ENCODE results near the gene HIGD2A. TPM values are rescaled to one million over a fixed set of nuclear protein-coding genes. Genes with fewer than 3 reads are reported as not detected.

The HIGD2A gene
- total and polyA plus RNA-seq, 2 of the 13 experiments (the other 11 are each of a cell fraction or from before 2014, with no cell fraction given): 89.2 to 146 TPM

GRCh38 chr5:176388444-176389134 is at the start of gene HIGD2A, which contains the start of gene NOP16 (continued):
- TF ChIP-seq ZNF414 (CRISPR knock-in tag; IDR thresholded peaks at IDR 0.05) (peak; percentile 58; the same call in 1 of the 2 replicates), GABPB1 (CRISPR knock-in tag; IDR thresholded peaks at IDR 0.05) (peak; percentile 92), PAWR (CRISPR knock-in tag; IDR thresholded peaks at IDR 0.05; ENCODE audit: borderline replicate concordance) (0 out of 2 replicates have a peak, but pooled peaks have one; percentile 85), PHF20 (CRISPR knock-in tag; IDR thresholded peaks at IDR 0.05) (peak; percentile 94), ATF7-NPFF (CRISPR knock-in tag; IDR thresholded peaks at IDR 0.05; ENCODE audit: low read depth) (no peak; the same call in none of the 2 replicates), ZNF790 (CRISPR knock-in tag; IDR thresholded peaks at IDR 0.05; ENCODE audit: borderline replicate concordance) (peak; percentile 16; the same call in 1 of the 2 replicates), KLF11 (CRISPR knock-in tag; IDR thresholded peaks at IDR 0.05) (peak; percentile 82), IRF2 (CRISPR knock-in tag; IDR thresholded peaks at IDR 0.05) (peak; percentile 89), ZNF598 (CRISPR knock-in tag; IDR thresholded peaks at IDR 0.05; ENCODE audit: borderline replicate concordance) (peak; percentile 59; the same call in 1 of the 2 replicates), ZNF562 (CRISPR knock-in tag; IDR thresholded peaks at IDR 0.05; ENCODE audit: borderline replicate concordance) (no peak), DNMT1 (CRISPR knock-in tag; IDR thresholded peaks at IDR 0.05) (no peak), ZNF766 (CRISPR knock-in tag; IDR thresholded peaks at IDR 0.05; ENCODE audit: borderline replicate concordance) (0 out of 2 replicates have a peak, but pooled peaks have one; percentile 24), MED1 (CRISPR knock-in tag; IDR thresholded peaks at IDR 0.05) (peak; percentile 1; the same call in 1 of the 2 replicates), ZBTB21 (CRISPR knock-in tag; IDR thresholded peaks at IDR 0.05) (no peak)
- TF ChIP-seq, protein P1, sequence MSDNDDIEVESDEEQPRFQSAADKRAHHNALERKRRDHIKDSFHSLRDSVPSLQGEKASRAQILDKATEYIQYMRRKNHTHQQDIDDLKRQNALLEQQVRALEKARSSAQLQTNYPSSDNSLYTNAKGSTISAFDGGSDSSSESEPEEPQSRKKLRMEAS (IDR thresholded peaks at IDR 0.05): peak; percentile 97
- TF ChIP-seq, protein P2, sequence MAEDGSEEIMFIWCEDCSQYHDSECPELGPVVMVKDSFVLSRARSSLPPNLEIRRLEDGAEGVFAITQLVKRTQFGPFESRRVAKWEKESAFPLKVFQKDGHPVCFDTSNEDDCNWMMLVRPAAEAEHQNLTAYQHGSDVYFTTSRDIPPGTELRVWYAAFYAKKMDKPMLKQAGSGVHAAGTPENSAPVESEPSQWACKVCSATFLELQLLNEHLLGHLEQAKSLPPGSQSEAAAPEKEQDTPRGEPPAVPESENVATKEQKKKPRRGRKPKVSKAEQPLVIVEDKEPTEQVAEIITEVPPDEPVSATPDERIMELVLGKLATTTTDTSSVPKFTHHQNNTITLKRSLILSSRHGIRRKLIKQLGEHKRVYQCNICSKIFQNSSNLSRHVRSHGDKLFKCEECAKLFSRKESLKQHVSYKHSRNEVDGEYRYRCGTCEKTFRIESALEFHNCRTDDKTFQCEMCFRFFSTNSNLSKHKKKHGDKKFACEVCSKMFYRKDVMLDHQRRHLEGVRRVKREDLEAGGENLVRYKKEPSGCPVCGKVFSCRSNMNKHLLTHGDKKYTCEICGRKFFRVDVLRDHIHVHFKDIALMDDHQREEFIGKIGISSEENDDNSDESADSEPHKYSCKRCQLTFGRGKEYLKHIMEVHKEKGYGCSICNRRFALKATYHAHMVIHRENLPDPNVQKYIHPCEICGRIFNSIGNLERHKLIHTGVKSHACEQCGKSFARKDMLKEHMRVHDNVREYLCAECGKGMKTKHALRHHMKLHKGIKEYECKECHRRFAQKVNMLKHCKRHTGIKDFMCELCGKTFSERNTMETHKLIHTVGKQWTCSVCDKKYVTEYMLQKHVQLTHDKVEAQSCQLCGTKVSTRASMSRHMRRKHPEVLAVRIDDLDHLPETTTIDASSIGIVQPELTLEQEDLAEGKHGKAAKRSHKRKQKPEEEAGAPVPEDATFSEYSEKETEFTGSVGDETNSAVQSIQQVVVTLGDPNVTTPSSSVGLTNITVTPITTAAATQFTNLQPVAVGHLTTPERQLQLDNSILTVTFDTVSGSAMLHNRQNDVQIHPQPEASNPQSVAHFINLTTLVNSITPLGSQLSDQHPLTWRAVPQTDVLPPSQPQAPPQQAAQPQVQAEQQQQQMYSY (CRISPR knock-in tag; IDR thresholded peaks at IDR 0.05): peak; percentile 92; the same call in 1 of the 2 replicates
- TF ChIP-seq, protein P3, sequence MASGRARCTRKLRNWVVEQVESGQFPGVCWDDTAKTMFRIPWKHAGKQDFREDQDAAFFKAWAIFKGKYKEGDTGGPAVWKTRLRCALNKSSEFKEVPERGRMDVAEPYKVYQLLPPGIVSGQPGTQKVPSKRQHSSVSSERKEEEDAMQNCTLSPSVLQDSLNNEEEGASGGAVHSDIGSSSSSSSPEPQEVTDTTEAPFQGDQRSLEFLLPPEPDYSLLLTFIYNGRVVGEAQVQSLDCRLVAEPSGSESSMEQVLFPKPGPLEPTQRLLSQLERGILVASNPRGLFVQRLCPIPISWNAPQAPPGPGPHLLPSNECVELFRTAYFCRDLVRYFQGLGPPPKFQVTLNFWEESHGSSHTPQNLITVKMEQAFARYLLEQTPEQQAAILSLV (CRISPR knock-in tag; IDR thresholded peaks at IDR 0.05; ENCODE audit: borderline replicate concordance): peak; percentile 52; the same call in 1 of the 2 replicates
- TF ChIP-seq, protein P4, sequence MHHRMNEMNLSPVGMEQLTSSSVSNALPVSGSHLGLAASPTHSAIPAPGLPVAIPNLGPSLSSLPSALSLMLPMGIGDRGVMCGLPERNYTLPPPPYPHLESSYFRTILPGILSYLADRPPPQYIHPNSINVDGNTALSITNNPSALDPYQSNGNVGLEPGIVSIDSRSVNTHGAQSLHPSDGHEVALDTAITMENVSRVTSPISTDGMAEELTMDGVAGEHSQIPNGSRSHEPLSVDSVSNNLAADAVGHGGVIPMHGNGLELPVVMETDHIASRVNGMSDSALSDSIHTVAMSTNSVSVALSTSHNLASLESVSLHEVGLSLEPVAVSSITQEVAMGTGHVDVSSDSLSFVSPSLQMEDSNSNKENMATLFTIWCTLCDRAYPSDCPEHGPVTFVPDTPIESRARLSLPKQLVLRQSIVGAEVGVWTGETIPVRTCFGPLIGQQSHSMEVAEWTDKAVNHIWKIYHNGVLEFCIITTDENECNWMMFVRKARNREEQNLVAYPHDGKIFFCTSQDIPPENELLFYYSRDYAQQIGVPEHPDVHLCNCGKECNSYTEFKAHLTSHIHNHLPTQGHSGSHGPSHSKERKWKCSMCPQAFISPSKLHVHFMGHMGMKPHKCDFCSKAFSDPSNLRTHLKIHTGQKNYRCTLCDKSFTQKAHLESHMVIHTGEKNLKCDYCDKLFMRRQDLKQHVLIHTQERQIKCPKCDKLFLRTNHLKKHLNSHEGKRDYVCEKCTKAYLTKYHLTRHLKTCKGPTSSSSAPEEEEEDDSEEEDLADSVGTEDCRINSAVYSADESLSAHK (CRISPR knock-in tag; IDR thresholded peaks at IDR 0.05; ENCODE audit: borderline replicate concordance): no peak
- TF ChIP-seq, protein P5, sequence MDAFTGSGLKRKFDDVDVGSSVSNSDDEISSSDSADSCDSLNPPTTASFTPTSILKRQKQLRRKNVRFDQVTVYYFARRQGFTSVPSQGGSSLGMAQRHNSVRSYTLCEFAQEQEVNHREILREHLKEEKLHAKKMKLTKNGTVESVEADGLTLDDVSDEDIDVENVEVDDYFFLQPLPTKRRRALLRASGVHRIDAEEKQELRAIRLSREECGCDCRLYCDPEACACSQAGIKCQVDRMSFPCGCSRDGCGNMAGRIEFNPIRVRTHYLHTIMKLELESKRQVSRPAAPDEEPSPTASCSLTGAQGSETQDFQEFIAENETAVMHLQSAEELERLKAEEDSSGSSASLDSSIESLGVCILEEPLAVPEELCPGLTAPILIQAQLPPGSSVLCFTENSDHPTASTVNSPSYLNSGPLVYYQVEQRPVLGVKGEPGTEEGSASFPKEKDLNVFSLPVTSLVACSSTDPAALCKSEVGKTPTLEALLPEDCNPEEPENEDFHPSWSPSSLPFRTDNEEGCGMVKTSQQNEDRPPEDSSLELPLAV (CRISPR knock-in tag; conservative IDR thresholded peaks at IDR 0.05; ENCODE audit: low read depth): no peak

All from HepG2 (cell line).